Right lung (tissue), 10 donors: Measurements from ENCODE around the gene OR5P2. TPM values are rescaled to one million over a fixed set of nuclear protein-coding genes. Genes with fewer than 3 reads are reported as not detected.
"Not testable (repeated sequence)": the region's sequence is repeated elsewhere in the genome, so short reads cannot be mapped to it uniquely, and the experiment has no call there.

Experiments used
- DNase-seq, 2 donors: peaks; one replicate each; pipeline ENCODE4 v3.0.0-alpha.2; 2013
- long read RNA-seq, 8 donors: transcript quantifications; one replicate each; lab custom pipeline, GENCODE V29; 2026
- polyA plus RNA-seq, 5 donors: library from polyadenylated mRNA; unstranded; fragments of 120-200 nt; gene quantifications; one replicate each; pipeline versions ENCODE4 v1.2.1 to v1.2.3, GENCODE V29; 2013; ENCODE audit warnings: inconsistent platforms in 1 of 5, low replicate concordance in 1 of 5; ENCODE audit not compliant: insufficient read length in 5 of 5, insufficient read depth in 1 of 5

The OR5P2 gene, protein sequence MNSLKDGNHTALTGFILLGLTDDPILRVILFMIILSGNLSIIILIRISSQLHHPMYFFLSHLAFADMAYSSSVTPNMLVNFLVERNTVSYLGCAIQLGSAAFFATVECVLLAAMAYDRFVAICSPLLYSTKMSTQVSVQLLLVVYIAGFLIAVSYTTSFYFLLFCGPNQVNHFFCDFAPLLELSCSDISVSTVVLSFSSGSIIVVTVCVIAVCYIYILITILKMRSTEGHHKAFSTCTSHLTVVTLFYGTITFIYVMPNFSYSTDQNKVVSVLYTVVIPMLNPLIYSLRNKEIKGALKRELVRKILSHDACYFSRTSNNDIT
- polyA plus RNA-seq = under 1 TPM in 2 of 5 donors, not detected in 3; 0.18 to 0.27 TPM
- long read RNA-seq, donor 1 = 0 reads
- long read RNA-seq, donor 2 = 0 reads
- long read RNA-seq, donor 3 = 0 reads
- long read RNA-seq, donor 4 = 0 reads
- long read RNA-seq, donor 5 = 0 reads
- long read RNA-seq, donor 6 = 0 reads
- long read RNA-seq, donor 7 = 0 reads
- long read RNA-seq, donor 8 = 0 reads

DNA sequence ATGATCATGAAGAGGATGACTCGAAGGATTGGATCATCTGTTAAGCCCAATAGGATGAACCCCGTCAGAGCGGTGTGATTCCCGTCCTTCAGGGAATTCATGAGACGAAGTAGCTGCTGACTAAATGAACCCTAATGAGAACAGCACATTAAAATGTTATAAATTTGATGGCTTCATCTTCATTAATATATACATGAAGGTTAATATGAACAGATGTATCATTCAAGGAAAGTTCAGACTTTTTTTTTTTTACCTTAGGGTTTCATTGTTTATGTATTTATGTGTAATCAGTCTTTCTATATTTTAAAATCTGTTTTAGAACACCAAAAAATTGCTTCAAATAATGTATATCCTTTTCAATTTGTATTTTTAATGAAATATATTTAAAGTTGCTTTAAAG, at the start of gene OR5P2:
TSS of gene OR5P2 (minus strand) at position 101 of the 400 bp plus-strand sequence. CDS start at position 101, 0 bp downstream.
- no peak for DNase-seq

DNA sequence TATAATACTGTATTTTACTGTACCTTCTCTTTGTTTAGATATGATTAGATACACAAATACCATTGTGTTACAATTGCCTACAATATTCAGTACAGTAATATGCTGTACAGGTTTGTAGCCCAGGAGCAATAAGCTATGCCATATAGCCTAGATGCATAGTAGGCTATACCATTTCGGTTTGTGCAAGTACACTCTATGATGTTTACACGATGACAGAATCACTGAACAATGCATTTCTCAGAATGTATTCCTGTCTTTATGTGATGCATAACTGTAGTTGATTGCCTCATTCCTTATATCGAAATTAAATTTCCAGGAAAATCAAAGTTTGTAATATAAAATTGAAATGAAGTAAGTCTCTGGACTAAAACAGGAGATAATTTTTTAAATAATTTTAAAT, 49.3 kb upstream of the OR5P2 start:
- no peak for DNase-seq

- no peak for DNase-seq
Measured at GRCh38 chr11:7844986-7845385, 48.2 kb upstream of the OR5P2 start.

- no peak for DNase-seq
Measured at GRCh38 chr11:7844521-7844920, 47.8 kb upstream of the OR5P2 start.

- no peak for DNase-seq
Measured at GRCh38 chr11:7840578-7840977, 43.8 kb upstream of the OR5P2 start.

DNA sequence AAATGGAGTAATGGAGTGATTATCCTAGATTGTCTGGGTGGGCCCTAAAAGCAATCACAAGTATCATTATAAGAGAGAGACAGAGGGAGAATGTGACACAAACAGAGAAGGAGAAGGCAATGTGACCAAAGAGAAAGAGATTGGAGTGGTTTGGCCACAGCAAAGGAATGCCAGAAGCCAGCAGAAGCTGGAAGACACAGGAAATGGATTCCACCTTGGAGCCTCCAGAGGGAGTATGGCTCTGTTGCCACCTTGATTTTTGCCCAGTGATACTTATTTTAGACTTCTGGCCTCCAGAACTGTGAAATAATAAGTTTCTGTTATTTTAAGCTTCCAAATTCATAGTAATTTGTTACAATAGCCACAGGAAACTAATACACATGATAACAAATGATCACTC, 36.8 kb upstream of the OR5P2 start:
- no peak for DNase-seq

DNA sequence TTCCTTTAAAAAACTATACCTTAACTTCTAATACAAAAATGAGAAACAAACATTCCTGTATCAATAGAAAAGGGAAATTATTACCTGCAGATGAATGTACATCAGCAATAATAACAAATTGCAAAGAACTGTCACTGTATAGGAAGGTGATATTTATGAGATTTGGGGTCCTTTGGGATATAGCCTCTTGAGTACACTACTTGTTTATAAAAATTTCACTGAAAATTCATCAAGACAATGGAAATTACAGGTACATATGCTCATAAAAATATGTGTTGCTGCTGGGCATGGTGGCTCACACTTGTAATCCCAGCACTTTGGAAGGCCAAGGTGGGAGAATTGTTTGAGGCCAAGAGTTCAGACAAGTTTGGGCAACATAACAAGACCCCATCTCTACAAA, 34.0 kb upstream of the OR5P2 start, which contains the start of gene OR5P3:
TSS of gene OR5P3 (minus strand) at position 101 of the 400 bp plus-strand sequence.
- no peak for DNase-seq

GRCh38 chr11:7826324-7826723, 29.6 kb upstream of the OR5P2 start:
- DNase-seq = no peak

DNA sequence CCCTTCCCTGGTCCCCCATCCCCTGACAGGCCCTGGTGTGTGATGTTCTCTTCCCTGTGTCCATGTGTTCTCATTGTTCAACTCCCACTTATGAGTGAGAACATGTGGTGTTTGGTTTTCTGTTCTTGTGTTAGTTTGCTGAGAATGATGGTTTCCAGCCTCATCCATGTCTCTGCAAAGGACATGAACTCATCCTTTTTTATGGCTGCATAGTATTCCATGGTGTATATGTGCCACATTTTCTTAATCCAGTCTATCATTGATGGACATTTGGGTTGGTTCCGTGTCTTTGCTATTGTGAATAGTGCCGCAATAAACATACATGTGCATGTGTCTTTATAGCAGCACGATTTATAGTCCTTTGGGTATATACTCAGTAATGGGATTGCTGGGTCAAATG, 23.7 kb upstream of the OR5P2 start:
- DNase-seq = not testable (repeated sequence)

GRCh38 chr11:7814897-7815296, 18.2 kb upstream of the OR5P2 start:
- DNase-seq = not testable (repeated sequence)

GRCh38 chr11:7810301-7810700, 13.6 kb upstream of the OR5P2 start:
- not testable (repeated sequence) for DNase-seq

DNA sequence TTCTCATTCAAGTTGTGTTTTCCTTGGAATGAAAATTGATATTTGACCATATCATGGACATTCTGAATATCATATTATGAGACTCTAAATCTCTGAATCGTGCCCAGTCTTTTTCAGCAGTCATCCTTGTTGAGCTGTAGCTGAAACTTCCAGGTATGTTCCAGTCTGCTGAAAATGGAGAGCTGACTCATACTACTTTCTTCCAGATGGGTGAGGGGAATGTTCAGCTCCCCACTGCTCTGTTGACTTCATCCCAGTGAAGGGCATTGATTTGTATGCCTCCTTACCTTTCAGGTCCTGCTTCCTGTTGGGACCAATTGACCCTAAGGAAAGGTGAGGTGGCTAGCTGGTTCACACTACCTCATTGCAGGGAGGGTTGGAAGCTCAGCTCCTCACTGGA, 3.5 kb downstream of the OR5P2 start:
- DNase-seq = no peak

GRCh38 chr11:7787239-7787638, 9.5 kb downstream of the OR5P2 start:
- DNase-seq = no peak

- no peak for DNase-seq
Measured at GRCh38 chr11:7775689-7776088, 21.1 kb downstream of the OR5P2 start.

DNA sequence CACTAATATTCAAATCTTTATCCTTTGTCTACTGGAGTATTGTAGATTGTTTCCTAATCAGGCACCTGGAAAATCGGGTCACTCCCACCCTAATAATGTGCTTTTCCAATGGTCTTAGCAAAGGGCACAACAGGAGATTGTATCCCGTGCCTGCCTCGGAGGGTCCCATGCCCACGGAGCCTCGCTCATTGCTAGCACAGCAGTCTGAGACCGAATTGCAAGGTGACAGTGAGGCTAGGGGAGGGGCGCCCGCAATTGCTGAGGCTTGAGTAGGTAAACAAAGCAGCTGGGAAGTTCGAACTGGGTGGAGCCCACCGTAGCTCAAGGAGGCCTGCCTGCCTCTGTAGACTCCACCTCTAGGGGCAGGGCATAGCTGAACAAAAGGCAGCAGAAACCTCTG, 32.4 kb downstream of the OR5P2 start:
- not testable (repeated sequence) for DNase-seq

GRCh38 chr11:7759010-7759409, 37.7 kb downstream of the OR5P2 start:
- no peak for DNase-seq

DNA sequence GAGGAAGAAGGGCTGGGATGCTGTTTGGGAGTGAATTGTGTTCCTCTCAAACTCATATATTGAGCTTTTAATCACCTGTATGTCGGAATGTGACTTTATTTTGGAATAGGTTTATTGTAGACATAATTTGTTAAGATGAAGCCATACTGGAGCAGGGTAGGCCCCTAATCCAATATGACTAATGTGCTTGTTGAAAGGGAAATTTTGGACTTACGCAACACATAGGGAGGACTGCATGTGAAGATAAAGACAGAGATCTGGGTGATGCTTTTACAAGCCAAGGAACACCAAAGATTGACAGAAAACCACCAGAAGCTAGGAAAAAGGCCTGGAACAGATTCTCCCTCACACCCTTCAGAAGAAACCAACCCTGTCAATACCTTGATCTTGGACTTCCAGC, 47.3 kb downstream of the OR5P2 start:
- DNase-seq = no peak

Other genes starting within 250 kb of the OR5P2 start
- 10 to 100 TPM; 16.1 to 27.0 (median 18.1) TPM for gene CYB5R2, start 123.4 kb downstream of the OR5P2 start, polyA plus RNA-seq
- 1 to 10 TPM; 3.0 to 8.8 (median 5.3) TPM for gene OVCH2, start 90.5 kb downstream of the OR5P2 start, polyA plus RNA-seq
- gene OR5P3, start 33.9 kb upstream of the OR5P2 start, polyA plus RNA-seq = not detected
- under 1 TPM; 0.04 to 0.09 (median 0.08) TPM for gene OR10A6, start 134.3 kb upstream of the OR5P2 start, polyA plus RNA-seq
- under 1 TPM; 0.05 to 0.12 (median 0.08) TPM for gene OR10A3, start 144.8 kb upstream of the OR5P2 start, polyA plus RNA-seq
- gene NLRP10, start 168.5 kb upstream of the OR5P2 start, polyA plus RNA-seq = under 1 TPM in 1 of 5 donors, not detected in 4; 0.21 TPM
- 100 to 1,000 TPM; 302 to 359 (median 324) TPM for gene EIF3F, start 190.4 kb upstream of the OR5P2 start, polyA plus RNA-seq